Activated CD8-positive, alpha-beta memory T cell treated with anti-CD3 and anti-CD28 coated beads, Interleukin-2, amount 50 U/mL, for 24 hours (primary cell): ENCODE measurements around the gene CLDN2.
"Not testable (repeated sequence)": the region's sequence is repeated elsewhere in the genome, so short reads cannot be mapped to it uniquely, and the experiment has no call there.

ENCODE experiments used
- DNase-seq: peaks from one replicate; pipeline ENCODE4 v3.0.0-alpha.2; 2020; ENCODE audit errors: extremely low read depth

The CLDN2 gene, protein sequence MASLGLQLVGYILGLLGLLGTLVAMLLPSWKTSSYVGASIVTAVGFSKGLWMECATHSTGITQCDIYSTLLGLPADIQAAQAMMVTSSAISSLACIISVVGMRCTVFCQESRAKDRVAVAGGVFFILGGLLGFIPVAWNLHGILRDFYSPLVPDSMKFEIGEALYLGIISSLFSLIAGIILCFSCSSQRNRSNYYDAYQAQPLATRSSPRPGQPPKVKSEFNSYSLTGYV

DNA sequence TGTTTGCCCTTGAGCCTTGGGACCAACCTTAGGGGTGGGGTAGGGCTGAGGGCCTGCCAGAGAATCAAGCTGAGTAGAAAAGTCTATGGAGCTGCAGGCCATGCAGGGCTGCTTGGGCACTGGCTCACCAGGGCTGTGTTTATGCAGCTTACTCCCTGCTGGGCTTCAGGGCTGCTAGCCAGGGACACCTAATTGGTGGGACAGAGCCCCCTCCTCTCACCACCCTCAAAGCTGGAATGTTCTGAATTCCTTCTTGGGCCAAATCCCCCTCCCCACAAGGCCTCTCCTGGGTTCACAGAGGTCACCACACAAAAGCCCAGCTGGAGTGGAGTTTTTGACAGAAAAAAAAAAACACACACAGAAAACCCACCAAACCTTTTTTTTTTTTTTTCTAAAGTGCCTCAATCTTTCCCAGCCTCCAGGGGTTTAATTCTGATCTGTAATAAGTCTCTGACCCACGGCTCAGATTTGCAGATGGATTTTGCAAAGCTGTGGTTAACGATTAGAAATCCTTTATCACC, at the start of gene CLDN2:
CLDN2 (plus strand) TSS at position 471 of the 521 bp plus-strand sequence. CDS start 7,827 bp downstream, outside the sequence.
- no peak for DNase-seq

DNA sequence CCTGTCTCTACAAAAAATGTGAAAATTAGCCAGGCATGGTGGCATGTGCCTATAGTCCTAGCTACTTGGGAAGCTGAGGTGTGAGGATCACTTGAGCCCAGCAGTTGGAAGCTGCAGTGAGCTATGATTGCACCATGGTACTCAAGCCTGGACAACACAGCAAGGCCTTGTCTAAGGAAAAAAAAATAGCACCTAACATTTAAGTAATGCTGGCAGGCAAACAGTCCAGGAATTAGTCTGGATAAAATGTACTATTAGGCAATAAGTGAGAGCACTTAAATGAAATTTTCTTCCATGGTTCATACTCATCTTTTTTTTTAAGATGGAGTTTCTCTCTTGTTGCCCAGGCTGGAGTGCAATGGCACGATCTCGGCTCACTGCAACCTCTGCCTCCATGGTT, 47.4 kb upstream of the CLDN2 start:
- not testable (repeated sequence) for DNase-seq

DNA sequence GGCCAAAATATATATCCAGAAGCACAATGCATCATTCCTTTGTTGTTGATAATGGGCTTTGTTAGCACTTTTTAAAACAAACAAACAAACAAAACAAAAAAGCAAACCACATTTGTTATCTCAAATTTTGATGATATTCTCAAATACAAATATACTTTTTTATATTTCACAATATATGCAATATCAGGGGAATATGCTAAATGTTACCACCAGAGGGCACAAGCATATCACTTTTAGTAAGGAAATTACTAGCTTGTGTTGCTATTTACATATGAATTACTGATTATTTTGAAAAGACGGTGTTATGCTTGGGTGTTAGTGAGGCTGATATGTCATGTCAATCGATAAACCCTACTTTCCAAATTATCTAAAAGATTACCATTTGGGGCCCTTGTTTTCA, 46.1 kb upstream of the CLDN2 start:
- no peak for DNase-seq

DNA sequence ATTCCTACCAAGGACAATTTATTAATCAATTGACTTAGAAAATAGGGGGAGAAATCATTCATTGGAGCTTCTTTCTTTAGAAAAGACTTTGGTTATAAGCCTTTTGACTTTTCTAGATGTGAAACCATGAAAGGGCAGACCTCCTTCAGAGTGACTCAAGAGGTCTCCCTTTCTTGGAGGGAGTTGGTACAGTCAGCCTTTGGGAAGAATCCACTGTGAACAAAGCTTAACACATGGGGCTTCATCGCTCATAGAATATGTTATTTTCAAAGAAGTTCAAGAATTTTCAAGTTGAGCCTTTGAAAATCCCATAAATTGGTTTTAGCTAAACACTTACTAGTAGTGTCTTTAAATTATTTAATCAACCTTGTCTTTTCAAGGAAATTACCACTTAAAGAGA, 45.1 kb upstream of the CLDN2 start:
- no peak for DNase-seq

DNA sequence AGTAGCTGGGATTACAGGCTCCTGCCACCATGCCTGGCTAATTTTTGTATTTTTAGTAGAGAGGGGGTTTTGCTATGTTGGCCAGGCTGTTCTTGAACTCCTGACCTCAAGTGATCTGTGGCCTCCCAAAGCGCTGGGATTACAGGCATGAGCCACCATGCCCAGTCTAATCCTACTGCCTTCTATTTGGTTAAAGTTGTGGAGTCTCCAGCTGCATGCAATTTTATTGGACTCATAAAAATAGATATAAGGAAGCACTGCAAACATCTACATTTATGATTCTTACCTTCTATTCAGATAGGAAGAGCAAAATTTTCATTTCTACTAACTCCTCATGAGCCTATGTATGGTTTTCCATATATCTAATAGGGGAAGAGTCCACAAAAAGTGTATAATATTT, 30.7 kb upstream of the CLDN2 start:
- DNase-seq: no peak

DNA sequence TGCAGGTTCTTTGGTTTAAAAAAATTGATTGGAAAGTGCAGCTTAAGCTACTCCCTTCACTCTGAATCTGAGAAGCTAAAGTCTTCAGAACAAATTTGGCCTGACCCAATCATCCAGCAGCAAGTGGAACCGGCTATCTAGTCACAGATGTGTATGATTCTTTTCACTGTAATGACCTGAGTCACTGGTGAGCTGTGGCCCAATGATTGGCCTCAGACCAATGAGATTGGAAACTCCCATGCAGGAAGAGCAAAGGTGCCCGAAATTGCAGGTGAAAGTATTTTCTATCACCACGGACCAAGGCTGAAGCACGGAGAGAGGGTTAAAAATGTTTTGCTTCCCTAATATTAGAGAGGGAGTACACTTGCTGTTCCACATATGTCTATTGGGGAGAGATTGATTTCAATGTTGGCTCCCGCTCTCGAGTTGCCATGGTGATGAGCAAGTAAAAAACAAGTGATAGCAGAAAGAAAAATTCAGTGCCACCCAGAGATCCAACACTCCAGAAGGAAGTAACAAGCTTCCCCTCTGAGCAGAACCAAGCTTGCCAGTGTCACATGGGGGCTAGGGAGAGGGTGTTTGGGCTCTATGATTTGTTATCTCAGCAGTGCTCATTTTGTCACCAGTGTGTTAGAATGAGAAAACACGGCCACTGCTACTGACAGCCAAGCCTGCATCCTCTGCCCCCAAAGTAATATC, 28.3 kb upstream of the CLDN2 start:
- no peak for DNase-seq

DNA sequence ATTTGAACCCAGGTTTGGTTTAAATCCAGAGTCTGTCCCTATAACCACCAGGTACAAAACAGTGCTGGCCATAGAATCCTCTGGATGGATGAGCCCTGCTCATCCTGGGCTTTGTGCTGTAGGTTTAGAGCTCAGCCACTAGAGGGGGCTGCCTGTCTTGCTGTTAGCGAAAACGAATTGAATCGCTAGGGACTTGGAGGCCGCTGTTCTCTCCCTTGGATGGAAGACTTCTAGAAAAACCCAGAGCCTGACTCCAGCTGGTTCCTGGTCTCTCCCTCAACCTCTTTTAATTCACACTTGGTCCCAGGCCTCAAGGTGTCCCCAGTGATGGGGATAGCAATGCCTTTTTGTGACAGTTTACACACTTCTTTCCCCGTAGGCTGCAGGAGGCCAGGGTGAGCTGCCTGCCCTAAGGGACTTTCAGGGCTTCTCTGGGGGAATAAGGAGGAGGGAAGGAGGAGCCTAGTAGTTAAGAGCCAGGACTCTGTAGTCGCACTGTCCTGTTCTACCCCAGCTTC, 25.8 kb upstream of the CLDN2 start:
- peak; percentile 1 for DNase-seq

DNA sequence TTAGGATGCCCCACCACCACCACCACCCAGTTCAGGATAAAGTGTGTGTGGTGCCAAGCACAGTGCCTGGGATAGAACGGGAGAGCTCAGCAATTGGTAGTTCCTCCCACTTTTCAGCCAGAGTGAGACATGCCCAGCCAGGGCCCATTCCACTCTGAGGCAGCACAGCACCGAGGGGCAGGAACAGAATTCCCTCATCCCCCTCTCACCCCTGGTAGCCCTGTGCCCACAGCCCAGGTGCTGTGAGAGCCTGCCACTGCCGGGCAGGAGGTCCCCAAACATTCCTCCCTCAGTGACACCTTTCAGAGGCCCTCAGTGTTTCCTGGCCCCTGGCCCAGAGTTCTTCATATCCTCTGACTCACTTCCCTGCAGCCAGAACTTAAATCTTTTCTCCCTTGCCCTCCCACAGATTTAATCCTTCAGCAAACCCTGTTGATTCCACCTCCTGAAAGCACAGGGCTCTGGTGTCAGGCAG, 25.2 kb upstream of the CLDN2 start:
- DNase-seq: no peak

DNA sequence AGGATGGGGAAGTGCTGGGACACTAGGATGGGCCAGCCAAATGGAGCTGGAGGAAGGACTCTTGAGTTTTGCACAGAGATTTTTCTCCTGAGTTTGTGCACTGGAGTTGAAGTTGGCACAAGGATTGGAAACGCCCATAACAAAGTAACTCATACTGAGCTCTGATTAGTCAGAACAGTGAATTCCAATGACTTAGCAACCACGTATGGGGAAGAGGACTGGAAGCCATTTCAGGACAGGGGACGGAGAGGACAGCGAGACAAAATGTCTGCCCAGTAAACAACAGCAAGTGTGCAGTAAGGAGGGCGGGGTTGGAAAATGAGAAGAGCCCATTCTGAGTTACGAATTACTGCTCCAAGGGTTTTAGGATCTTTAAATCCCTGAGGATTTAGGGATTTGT, 22.9 kb upstream of the CLDN2 start:
- DNase-seq: no peak

DNA sequence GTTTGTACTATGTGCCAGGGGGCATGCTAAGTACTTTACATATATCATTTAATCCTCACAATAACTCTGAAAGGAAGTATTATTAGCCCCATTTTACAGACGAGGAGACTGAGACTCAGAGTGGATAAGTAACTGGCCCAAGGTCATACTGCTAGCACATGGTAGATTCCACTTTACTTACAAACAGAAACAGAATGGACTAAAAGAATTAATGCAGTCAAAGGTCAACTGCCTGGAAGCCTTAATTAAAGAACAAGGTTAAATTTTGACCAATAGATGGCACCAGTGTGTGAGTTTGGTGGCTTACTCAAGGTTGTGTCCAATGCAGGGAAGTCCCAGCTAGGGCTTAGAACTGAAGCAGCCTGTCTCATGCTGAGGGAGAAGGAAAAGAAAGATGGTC, 21.7 kb upstream of the CLDN2 start:
- DNase-seq: no peak

DNA sequence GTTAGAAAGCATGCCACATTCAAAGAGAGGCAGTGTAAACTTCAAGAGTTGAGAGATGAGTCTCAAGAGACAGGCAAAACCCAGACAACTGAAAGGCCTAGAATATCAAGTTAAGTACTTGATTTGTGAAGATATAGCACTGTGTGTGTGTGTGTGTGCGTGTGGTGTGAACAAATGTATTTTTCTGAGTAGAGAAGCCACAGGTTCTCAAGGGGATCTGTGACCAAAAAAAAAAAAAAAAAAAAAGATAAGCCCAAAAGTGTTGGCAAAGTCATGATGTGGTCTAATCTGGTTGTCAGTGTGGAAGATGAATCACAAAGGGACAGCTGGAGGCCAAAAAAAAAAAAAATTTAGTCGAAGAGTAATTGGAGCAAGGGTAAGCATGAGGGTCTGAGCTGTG, 20.9 kb upstream of the CLDN2 start:
- DNase-seq: no peak

DNA sequence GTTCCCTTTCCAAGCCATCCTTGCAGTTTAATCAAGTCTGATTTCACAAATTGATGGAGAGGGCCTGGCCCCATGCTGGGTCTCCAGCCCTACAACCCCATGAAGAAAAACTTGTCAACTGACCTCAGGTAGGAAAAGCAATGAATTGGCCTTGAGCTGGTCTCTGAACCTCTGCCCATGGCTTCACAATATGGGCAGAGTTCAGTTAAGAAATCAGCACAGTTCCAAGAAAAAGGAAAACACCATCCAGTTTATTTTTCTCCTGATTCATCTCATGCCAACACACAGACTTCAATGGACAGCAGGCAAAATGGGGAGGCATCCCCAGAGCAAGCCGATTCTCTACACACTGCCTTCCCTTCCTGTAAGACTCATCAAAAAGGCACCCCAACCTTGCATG, 20.4 kb upstream of the CLDN2 start:
- DNase-seq: no peak

DNA sequence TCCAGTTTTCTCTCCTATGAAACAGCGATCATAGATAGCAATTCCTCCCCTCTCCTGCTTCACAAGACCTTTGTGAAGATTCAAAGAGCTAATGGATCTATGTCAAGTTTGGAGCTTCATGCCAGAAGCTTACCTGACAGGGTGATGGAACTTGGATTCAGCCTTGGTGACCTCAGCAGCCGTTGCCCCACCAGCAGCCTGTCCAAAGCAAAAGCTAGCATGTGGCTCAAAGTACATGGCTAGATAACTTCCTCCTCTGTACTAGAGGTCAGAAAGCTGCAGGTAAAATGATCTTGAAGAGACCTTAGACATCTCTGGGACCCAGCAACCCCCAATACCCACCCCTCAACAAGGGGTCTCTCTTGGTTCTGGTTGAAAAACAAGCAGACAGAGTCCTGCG, 18.9 kb upstream of the CLDN2 start:
- DNase-seq: no peak

DNA sequence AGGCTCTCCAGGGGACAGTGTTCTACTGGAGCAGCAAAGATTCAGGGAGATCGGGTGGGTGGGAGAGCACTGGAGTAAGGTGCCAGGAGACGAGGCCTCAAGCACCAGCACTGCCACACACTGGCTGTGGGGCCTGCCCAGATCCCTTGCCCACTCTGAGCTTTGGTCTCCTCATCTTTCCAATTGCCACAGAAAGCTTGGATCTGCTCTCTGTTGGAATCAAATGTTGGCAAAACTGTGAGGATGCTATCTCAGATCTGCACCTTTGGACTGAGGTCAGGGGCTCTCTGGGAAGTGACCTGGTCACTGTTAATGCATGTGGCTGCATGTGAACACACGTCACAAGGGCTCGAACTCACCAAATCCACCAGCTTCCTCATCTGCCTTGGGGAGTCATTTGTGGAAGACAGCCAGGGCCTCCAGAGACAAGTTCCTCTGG, 18.4 kb upstream of the CLDN2 start:
- no peak for DNase-seq

DNA sequence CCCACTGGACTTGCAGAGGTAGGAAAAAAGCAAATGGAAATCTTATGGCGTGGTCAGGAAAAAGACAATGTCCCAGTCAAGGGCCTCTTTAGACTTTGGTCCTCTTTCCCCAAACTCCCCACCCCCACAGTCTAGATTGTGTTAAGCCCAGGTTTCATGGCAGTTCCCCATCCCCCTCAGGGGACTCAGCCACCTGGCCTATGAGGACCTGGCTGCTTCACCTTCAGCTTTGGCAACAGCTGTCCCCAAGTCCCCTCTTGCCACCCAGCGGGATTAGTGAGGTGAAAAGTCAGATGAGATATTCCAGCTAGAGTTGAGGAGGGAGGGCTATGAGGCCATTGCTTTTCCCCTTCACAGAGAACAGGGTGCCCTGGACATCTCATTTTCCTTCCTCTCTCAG, 17.5 kb upstream of the CLDN2 start:
- no peak for DNase-seq

DNA sequence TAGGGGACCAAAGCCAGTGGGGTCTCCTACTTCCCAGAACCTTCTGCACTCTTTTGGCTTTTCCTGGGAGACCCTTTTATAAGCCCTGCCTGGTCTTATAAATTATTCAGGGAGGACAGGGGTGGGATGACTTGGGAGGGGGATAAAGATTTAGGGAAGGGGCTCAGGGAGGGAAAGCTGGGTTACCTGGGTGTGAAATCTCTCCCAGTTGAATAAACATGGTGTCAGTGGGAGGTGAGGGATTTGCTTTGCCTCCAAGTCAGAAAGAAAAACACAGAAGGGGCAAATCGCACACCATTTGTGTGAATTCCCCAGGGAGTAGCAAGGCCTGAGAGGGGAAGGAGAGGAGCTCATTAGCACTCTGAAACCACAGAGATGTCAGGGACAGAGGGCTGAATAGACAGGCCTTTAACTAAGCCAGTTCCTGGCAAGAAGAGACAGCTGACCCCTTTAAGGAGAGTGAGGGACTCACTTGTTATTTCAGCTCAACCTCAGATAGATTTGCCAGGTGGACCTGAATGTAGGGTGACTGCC, 16.8 kb upstream of the CLDN2 start, which contains the start of gene RIPPLY1:
RIPPLY1 (minus strand) TSS at position 51 of the 534 bp plus-strand sequence. CDS start 54 bp downstream, outside the sequence.
- DNase-seq: no peak

DNA sequence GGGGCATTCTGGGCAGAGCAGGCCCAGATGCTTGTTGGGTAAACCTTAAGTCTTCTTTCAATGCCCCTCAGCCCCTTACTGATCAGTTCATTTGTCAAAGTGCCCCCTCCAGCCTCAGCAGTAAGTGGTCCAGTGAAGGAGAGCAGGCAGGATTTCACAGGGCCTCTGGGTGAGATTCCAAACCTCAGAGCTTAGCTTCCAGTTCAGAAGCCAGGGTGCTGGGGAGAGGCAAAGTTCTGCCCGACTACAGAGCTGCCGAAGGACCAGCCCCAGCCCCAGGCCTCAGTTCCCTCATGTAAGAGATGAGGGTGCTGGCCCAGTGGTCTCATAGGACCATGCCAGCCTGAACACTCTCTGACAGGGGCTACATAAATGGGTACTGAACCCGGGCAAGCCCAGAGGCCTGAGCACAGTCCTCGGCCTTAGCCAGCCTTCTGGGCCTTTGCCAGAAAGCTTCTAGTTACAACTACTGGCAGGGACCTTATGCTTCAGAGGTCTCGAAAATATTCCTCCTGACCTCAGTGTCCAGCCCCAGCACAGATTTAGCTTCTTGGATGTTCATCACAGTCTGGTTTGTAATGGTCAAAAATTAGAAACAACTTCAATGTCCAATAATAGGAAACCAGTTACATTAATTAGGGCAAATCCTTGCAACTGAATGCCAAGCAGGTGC, 16.2 kb upstream of the CLDN2 start:
- no peak for DNase-seq

DNA sequence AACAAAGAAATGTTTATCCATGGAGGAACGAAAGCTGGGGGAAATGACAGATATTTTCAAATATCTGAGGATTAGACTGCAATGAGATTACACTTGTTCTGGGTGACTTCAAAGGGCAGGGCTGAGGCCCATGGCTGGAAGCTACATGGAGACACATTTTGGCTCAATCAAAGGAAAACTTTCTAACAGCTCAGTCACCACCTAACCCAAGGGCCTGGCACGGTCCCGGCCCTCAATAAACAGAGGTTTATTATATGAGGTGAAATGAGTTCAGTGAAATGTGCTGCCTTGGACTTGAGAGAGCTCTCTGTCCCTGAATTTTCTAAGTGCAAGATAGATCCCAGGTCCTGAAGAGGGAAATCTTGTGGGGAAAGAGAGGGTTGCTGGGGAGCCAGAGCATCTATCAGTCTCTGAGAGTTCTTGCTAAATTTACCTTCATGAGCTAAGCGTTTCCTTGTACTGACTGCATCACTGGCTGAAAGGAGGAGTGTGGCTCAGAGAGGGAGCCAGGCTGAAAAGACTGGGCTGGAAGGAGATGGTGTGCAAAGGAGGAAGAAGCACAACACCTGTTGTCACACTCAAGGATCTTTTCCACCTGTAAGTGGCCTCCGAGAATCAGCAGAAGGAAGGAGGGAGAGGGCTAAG, 15.0 kb upstream of the CLDN2 start:
- DNase-seq: no peak

DNA sequence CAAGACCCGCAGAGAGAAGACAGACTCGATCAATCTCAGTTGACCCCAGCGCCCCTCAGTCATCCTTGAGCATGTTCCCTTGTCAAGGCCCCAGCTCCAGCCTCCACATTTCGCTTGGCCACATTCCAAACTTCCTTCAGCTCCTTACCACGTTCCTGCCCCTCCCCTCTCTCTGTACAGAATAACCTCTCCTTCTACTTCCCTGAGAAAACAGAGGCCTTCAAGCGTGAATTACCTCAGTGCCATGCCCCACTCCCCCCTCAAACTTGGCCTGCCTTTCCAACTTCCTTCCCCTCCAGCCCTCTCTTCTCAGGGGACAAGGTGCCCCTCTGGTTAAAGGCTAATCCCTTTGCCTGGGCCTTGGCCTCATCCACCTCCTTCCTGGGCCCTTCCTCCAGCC, 13.8 kb upstream of the CLDN2 start:
- no peak for DNase-seq

DNA sequence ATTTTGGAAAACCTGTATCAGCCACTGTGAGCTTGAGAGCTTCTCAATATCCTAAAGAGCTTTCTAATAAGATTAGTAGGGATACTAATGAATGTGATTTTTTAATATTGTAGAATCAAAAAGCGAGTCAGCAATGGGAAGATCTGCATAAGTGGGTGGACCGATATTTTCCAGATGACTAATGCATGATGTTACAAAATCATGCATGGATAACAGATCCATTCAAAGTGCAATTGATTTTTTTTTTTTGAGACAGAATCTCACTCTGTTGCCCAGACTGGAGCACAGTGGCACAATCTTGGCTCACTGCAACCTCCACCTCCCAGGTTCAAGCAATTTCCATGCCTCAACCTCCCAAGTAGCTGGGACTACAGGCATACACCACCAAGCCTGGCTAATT, 7.3 kb upstream of the CLDN2 start:
- no peak for DNase-seq

DNA sequence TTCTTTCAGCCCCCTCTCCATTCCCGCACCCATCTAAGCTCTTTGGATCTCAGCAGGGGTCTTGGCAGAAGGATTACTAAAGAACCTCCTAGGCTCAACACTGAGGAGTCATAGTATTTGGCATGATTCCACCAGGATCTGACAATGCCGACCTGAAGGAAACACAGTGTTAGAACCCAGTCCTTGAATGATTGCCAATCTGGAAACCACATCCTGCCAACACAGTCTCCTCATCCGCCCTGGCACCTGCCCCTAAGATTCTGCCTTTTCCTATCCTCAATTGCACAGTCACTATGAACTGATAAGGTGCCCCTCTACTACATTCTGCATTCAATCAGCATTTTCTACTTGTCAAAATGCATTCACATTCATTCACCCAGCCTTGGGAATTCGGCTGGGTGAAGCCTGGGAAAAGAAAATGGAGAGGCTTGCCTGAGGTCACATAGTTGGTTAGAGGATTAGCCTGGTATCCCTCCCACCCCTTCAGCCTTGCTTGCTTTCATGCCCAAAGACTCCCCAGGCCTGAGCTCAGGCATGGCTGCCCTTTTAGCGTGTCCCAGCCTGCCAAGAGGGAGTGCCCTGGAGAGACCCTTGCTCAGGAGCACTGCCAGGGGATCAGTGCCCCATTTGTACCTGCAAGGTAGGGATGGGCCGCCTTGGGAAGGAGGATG, 2.2 kb upstream of the CLDN2 start:
- no peak for DNase-seq
